Activated CD4-positive, alpha-beta memory T cell treated with anti-CD3 and anti-CD28 coated beads for 36 hours (primary cell): Measurements from ENCODE around the gene CDYL2. TPM values are rescaled to one million over a fixed set of nuclear protein-coding genes. Genes with fewer than 3 reads are reported as not detected.

ENCODE experiments used
- CTCF ChIA-PET: fragments of 350-600 bp; sonication (Branson Sonifier 250); formaldehyde crosslinking; loops from one replicate; lab custom pipeline; 2021; ENCODE audit warnings: antibody characterized with exemption, inconsistent platforms; lab: Charles Lee
- POLR2A ChIA-PET: fragments of 350-600 bp; sonication (Branson Sonifier 250); formaldehyde crosslinking; loops from one replicate; lab custom pipeline; 2021; ENCODE audit warnings: antibody characterized with exemption; lab: Charles Lee
- DNase-seq: peaks from one replicate; pipeline ENCODE4 v3.0.0-alpha.2; 2020
- H3K27ac Mint-ChIP-seq: one replicate; pipeline ENCODE4 v1.8.0; 2021; ENCODE audit warnings: mixed read lengths
- H3K27me3 Mint-ChIP-seq: one replicate; pipeline ENCODE4 v1.8.0; 2021; ENCODE audit warnings: mixed read lengths
- H3K36me3 Mint-ChIP-seq: one replicate; pipeline ENCODE4 v1.8.0; 2021; ENCODE audit warnings: mixed read lengths
- H3K4me1 Mint-ChIP-seq: one replicate; pipeline ENCODE4 v1.8.0; 2021; ENCODE audit warnings: low read depth, mixed read lengths
- H3K4me3 Mint-ChIP-seq: one replicate; pipeline ENCODE4 v1.8.0; 2021; ENCODE audit warnings: mild to moderate bottlenecking, mixed read lengths
- H3K9me3 Mint-ChIP-seq: one replicate; pipeline ENCODE4 v1.8.0; 2021; ENCODE audit warnings: mixed read lengths
- intact Hi-C: fragments of 100-400 bp; cut with micrococcal nuclease; formaldehyde crosslinking; loops from one replicate; pipeline ENCODE4 v1.15.1; 2023
- total RNA-seq, 2 experiments: library from RNA; stranded (reverse); gene quantifications; one replicate each; pipeline ENCODE4 v1.2.3, GENCODE V29; 2021

The CDYL2 gene
- total RNA-seq, 2 experiments from 2014 or later = 29.4 to 34.1 TPM

- Mint-ChIP-seq H3K27me3 (no peaks in the 10 kb centered on the region), H3K9me3 (no peaks in the 10 kb centered on the region), H3K4me3 (no peak overlapping the region), H3K27ac (no peak overlapping the region), H3K36me3 (peaks cover 29% of the 10 kb centered on the region), H3K4me1 (no peaks in the 10 kb centered on the region)
- intact Hi-C loops = no loop called here
- ChIA-PET POLR2A (no interaction called here), CTCF (no interaction called here)
- no peak for DNase-seq
These were observed 188.0 kb downstream of the CDYL2 start for GRCh38 chr16:80616362-80616761.

GRCh38 chr16:80615735-80616134 lies 188.7 kb downstream of the CDYL2 start:
- no peak for DNase-seq
- Mint-ChIP-seq H3K36me3 (peaks cover 34% of the 10 kb centered on the region), H3K27me3 (no peaks in the 10 kb centered on the region), H3K4me1 (no peaks in the 10 kb centered on the region), H3K27ac (no peak overlapping the region), H3K9me3 (no peaks in the 10 kb centered on the region), H3K4me3 (no peak overlapping the region)
- CTCF ChIA-PET = interaction anchor here (2.2 kb wide), 1 partner anchor 89 kb away, joined by 10 read pairs; no protein-coding TSS in a partner anchor
- intact Hi-C loops = no loop called here
- POLR2A ChIA-PET = no interaction called here

- DNase-seq = no peak
- no peaks in the 10 kb centered on the region for H3K4me1 Mint-ChIP-seq
- POLR2A ChIA-PET = no interaction called here
- CTCF ChIA-PET = interaction anchor here (2.2 kb wide), 1 partner anchor 88 kb away, joined by 10 read pairs; no protein-coding TSS in a partner anchor
- peaks cover 34% of the 10 kb centered on the region for H3K36me3 Mint-ChIP-seq
- H3K27me3 Mint-ChIP-seq = no peaks in the 10 kb centered on the region
- no peak overlapping the region for H3K4me3 Mint-ChIP-seq
- H3K9me3 Mint-ChIP-seq = no peaks in the 10 kb centered on the region
- intact Hi-C loops = no loop called here
- H3K27ac Mint-ChIP-seq = no peak overlapping the region
These were observed 189.3 kb downstream of the CDYL2 start for GRCh38 chr16:80614908-80615671.

- ChIA-PET POLR2A (no interaction called here), CTCF (no interaction called here)
- no peak overlapping the region for H3K4me3 Mint-ChIP-seq
- intact Hi-C loops = no loop called here
- no peak overlapping the region for H3K27ac Mint-ChIP-seq
- no peaks in the 10 kb centered on the region for H3K9me3 Mint-ChIP-seq
- no peak for DNase-seq
- H3K4me1 Mint-ChIP-seq = no peaks in the 10 kb centered on the region
- peaks cover 36% of the 10 kb centered on the region for H3K36me3 Mint-ChIP-seq
- no peaks in the 10 kb centered on the region for H3K27me3 Mint-ChIP-seq
These were observed 191.9 kb downstream of the CDYL2 start for GRCh38 chr16:80612461-80613017.

GRCh38 chr16:80611930-80612327 lies 192.5 kb downstream of the CDYL2 start:
- no peak overlapping the region for H3K27ac Mint-ChIP-seq
- H3K4me3 Mint-ChIP-seq = no peak overlapping the region
- peaks cover 41% of the 10 kb centered on the region for H3K36me3 Mint-ChIP-seq
- CTCF ChIA-PET = interaction anchor here (0.6 kb wide), 1 partner anchor 144 kb away, joined by 3 read pairs; no protein-coding TSS in a partner anchor
- H3K4me1 Mint-ChIP-seq = peaks cover under 1% of the 10 kb centered on the region
- H3K27me3 Mint-ChIP-seq = no peaks in the 10 kb centered on the region
- intact Hi-C loops = no loop called here
- no peak for DNase-seq
- H3K9me3 Mint-ChIP-seq = peaks cover 4% of the 10 kb centered on the region
- POLR2A ChIA-PET = no interaction called here

DNA sequence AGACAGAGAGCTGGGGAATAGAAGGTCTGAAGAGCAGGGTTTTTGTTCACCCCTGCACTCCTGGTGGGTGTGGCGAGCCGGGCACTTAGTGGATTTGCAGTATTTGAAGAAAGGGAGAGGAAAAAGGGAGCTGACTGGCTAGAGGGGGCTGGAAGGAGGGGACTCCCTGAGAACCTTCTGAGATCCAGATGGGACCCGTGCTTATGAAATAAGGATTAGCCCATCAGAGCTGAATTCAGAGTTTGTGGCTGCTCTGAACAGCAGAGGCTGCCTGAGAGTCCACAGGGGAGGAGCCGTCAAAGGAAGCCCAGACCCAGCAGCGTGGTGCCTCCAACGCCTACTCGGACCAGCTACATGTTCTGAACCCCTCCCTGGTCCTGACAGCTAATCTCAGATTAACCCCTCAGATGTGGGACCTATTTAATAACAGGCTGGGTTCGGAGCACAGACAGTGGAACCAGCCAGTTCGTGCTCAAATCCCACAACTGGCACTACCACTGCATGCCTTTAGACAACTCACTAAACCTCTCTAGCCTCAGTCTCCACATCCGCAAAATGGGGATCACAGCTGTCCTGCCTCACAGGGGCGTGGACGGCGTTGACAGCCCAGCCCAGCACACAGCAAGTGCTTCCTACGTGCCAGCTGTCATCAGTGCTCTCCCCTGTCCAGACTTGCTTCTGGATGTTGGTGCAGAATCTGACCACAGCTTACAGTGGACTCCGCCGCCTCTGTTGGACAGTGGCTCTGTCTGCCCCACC lies 193.0 kb downstream of the CDYL2 start:
- intact Hi-C loops = no loop called here
- H3K27ac Mint-ChIP-seq = no peak overlapping the region
- CTCF ChIA-PET = interaction anchor here (0.6 kb wide), 1 partner anchor 145 kb away, joined by 3 read pairs; no protein-coding TSS in a partner anchor
- no peak for DNase-seq
- peaks cover 47% of the 10 kb centered on the region for H3K36me3 Mint-ChIP-seq
- no peak overlapping the region for H3K4me3 Mint-ChIP-seq
- H3K27me3 Mint-ChIP-seq = no peaks in the 10 kb centered on the region
- POLR2A ChIA-PET = no interaction called here
- H3K4me1 Mint-ChIP-seq = peaks cover 7% of the 10 kb centered on the region
- peaks cover 10% of the 10 kb centered on the region for H3K9me3 Mint-ChIP-seq

DNA sequence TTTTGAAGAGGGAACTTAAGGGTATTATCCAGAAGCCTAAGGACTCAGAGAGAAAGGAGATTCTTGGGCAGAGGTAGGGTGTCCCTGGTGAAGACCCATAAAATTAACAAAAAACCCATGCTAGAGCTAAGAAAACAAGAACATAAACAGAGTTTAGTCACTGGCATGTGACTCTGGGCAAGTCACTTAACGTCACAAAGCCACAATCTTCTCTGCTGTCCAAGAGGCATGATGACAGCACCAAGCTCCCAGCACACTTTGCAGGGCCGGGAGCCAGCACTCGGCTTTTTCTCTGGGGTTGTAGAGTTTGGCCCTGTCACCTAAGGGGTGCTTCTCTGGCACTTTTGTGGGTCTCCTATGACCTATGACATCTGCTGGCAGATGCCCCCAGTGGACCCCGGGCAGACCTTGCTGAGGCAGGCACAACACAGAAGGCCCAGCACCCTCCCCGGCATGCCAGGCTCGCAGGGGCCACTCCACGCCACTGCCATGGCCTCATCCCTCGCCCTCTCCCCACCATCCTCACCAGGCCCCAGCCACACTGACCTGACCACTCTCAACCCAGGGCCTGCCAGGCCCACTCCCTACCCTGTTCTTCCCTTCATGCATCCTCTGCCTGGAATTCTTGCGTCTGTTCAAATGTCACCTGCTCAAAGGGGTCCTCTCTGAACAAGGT lies 193.8 kb downstream of the CDYL2 start:
- peaks cover 9% of the 10 kb centered on the region for H3K4me1 Mint-ChIP-seq

DNA sequence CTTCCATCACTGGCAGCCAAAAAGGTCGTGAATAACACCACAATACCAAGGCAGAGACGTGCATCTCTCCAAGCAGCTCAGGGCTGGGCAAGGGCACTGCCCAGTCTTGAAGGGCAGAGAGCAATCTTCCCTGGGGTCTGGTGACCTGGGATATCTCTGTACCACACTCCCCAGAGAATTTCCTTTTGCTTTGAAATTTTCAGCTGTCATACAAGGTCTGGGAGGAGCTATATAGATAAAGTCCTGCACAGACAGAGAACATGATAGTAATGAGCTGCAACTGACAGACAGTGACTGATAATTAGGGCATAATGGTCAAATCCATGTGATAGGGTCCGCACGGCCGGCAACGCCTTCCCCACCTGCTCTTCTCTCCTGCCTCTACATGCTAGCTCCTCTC lies 195.5 kb downstream of the CDYL2 start:
- ChIA-PET POLR2A (no interaction called here), CTCF (interaction anchor here (1.0 to 1.9 kb wide), 2 partner anchors 29 to 215 kb away, joined by 3 to 6 read pairs; no protein-coding TSS in a partner anchor)
- Mint-ChIP-seq H3K27me3 (no peaks in the 10 kb centered on the region), H3K4me3 (no peak overlapping the region), H3K36me3 (peaks cover 41% of the 10 kb centered on the region), H3K4me1 (peaks cover 9% of the 10 kb centered on the region), H3K27ac (no peak overlapping the region), H3K9me3 (peaks cover 13% of the 10 kb centered on the region)
- intact Hi-C loops = no loop called here
- DNase-seq = no peak

More for the DNA sequence above, 193.8 kb downstream of the CDYL2 start:
- no peak for DNase-seq
- H3K36me3 Mint-ChIP-seq = peaks cover 45% of the 10 kb centered on the region
- peaks cover 13% of the 10 kb centered on the region for H3K9me3 Mint-ChIP-seq
- H3K27ac Mint-ChIP-seq = no peak overlapping the region
- no peaks in the 10 kb centered on the region for H3K27me3 Mint-ChIP-seq
- no peak overlapping the region for H3K4me3 Mint-ChIP-seq
- ChIA-PET CTCF (no interaction called here), POLR2A (no interaction called here)
- intact Hi-C loops = no loop called here

DNA sequence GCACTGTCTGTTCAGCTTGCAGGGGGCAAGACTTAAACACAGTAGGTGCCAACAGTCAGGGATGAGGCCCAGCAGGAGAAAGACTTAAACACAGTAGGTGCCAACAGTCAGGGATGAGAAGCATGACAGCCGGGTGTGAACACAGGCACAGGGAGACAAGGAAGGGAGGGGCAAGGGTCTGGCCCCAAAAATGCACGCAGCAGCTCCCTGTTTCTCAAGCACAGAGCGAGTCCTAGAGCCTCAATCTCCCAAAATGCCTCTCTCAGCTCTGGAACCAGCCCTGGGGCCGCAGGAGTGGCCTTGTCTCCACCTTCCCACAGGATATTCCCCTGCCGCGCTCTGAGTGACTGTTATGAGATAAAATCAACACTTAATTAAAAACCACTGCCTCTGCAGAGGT lies 197.2 kb downstream of the CDYL2 start:
- H3K27ac Mint-ChIP-seq = no peak overlapping the region
- peaks cover 38% of the 10 kb centered on the region for H3K36me3 Mint-ChIP-seq
- H3K4me1 Mint-ChIP-seq = peaks cover 9% of the 10 kb centered on the region
- no peaks in the 10 kb centered on the region for H3K27me3 Mint-ChIP-seq
- CTCF ChIA-PET = no interaction called here
- intact Hi-C loops = no loop called here
- POLR2A ChIA-PET = no interaction called here
- H3K4me3 Mint-ChIP-seq = no peak overlapping the region
- H3K9me3 Mint-ChIP-seq = peaks cover 13% of the 10 kb centered on the region
- no peak for DNase-seq

DNA sequence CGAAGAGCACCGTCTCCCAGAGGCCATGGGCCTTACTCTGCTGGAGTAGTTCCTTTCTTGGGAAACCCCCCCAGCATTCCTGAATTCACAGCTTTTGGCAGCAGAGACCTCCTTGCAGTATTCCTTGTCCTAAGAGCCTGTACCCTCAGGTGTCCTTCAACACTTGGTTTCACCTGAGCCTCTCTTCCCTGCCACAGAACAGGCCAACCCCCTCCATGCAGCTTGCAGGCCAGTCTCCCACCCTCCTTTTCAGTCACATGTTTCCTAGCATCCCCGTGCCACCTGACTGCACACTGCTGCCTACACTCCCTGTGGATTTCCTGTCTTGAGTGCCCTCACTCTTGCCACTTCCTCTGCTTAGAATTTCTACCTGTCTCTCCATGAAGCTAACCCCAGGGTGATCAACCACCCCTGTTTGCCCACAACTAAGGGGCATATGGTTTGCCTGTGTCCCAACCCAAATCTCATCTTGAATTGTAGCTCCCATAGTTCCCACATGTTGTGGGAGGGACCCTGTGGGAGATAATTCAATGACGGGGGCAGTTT lies 198.1 kb downstream of the CDYL2 start:
- H3K27ac Mint-ChIP-seq = no peak overlapping the region
- ChIA-PET CTCF (interaction anchor here (1.2 kb wide), 1 partner anchor 80 kb away, joined by 4 read pairs; no protein-coding TSS in a partner anchor), POLR2A (interaction anchor here (1.1 kb wide), 1 partner anchor 201 kb away, joined by 3 read pairs; no protein-coding TSS in a partner anchor)
- intact Hi-C loops = no loop called here
- no peak for DNase-seq
- no peaks in the 10 kb centered on the region for H3K27me3 Mint-ChIP-seq
- peaks cover 13% of the 10 kb centered on the region for H3K9me3 Mint-ChIP-seq
- H3K4me1 Mint-ChIP-seq = peaks cover 16% of the 10 kb centered on the region
- H3K4me3 Mint-ChIP-seq = no peak overlapping the region
- H3K36me3 Mint-ChIP-seq = peaks cover 36% of the 10 kb centered on the region

DNA sequence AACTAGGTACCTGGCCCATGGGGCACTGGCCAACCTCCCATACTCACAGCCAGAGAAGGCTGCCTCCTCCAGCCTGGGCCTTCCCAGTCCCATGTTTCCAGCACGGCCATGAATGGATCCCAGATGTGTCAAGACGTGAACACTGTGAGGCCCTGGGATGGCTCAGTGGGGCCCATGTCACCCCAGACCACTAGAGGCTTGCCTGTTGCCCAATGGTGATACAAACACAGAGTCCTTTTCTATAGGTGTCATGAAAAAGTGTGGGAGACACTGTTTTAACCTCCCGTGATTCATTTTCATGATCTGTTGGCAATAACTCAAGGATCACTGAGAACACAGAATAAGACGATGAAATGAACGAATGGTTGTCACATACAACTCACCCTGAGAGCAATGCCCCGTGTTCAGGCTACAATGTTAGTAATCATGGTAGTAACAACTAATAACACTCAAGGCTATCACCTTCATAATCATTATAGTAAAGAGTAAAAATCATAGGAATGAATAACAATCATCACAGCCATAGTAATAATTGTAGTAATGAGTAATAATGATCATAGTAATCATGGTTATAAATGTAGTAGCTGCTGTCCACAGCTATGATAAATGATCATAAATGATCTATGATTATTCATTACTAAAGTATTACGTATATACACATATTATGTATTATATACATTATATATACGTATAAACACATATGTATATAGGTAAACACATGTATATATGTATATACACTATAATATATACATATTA lies 199.6 kb downstream of the CDYL2 start:
- intact Hi-C loops = no loop called here
- Mint-ChIP-seq H3K36me3 (peaks cover 31% of the 10 kb centered on the region), H3K4me1 (peaks cover 19% of the 10 kb centered on the region), H3K27me3 (no peaks in the 10 kb centered on the region), H3K4me3 (no peak overlapping the region), H3K9me3 (peaks cover 13% of the 10 kb centered on the region), H3K27ac (no peak overlapping the region)
- POLR2A ChIA-PET = interaction anchor here (1.2 kb wide), 1 partner anchor 22 kb away, joined by 4 read pairs; no protein-coding TSS in a partner anchor
- DNase-seq = peak; percentile 30
- CTCF ChIA-PET = no interaction called here
